HG02884 (cell line): Measurements from ENCODE around the gene NXPH1.

ENCODE experiments used
- ATAC-seq: cut with Tn5 transposase; IDR thresholded peaks from one replicate; pipeline ENCODE4 v1.9.1; 2021; ENCODE audit warnings: mild to moderate bottlenecking, moderate library complexity; ENCODE audit not compliant: unreplicated experiment

The NXPH1 gene

GRCh38 chr7:8491544-8492489, 58.4 kb downstream of the NXPH1 start:
- ATAC-seq: no peak

GRCh38 chr7:8499128-8499527, 65.7 kb downstream of the NXPH1 start:
- no peak for ATAC-seq

GRCh38 chr7:8500286-8500685, 66.9 kb downstream of the NXPH1 start:
- ATAC-seq: no peak

- no peak for ATAC-seq
These were observed 74.2 kb downstream of the NXPH1 start for GRCh38 chr7:8507566-8507965.

GRCh38 chr7:8509621-8510020, 76.2 kb downstream of the NXPH1 start:
- no peak for ATAC-seq

- no peak for ATAC-seq
These were observed 78.4 kb downstream of the NXPH1 start for GRCh38 chr7:8511855-8512254.

GRCh38 chr7:8514781-8515519, 81.5 kb downstream of the NXPH1 start:
- no peak for ATAC-seq

GRCh38 chr7:8515640-8516185, 82.3 kb downstream of the NXPH1 start:
- no peak for ATAC-seq

GRCh38 chr7:8516976-8517375, 83.6 kb downstream of the NXPH1 start:
- no peak for ATAC-seq

- no peak for ATAC-seq
These were observed 94.9 kb downstream of the NXPH1 start for GRCh38 chr7:8528311-8528710.

- no peak for ATAC-seq
These were observed 98.6 kb downstream of the NXPH1 start for GRCh38 chr7:8531991-8532515.

GRCh38 chr7:8536431-8536830, 103.0 kb downstream of the NXPH1 start:
- ATAC-seq: peak; percentile 96

GRCh38 chr7:8549046-8549445, 115.6 kb downstream of the NXPH1 start:
- ATAC-seq: no peak

- no peak for ATAC-seq
These were observed 127.1 kb downstream of the NXPH1 start for GRCh38 chr7:8560501-8560900.

GRCh38 chr7:8561449-8561848, 128.0 kb downstream of the NXPH1 start:
- ATAC-seq: no peak

- ATAC-seq: no peak
These were observed 130.9 kb downstream of the NXPH1 start for GRCh38 chr7:8564281-8564680.

- ATAC-seq: no peak
These were observed 132.6 kb downstream of the NXPH1 start for GRCh38 chr7:8566016-8566415.

- no peak for ATAC-seq
These were observed 134.2 kb downstream of the NXPH1 start for GRCh38 chr7:8567626-8568025.

- no peak for ATAC-seq
These were observed 146.3 kb downstream of the NXPH1 start for GRCh38 chr7:8579661-8580194.

GRCh38 chr7:8581842-8582241, 148.4 kb downstream of the NXPH1 start:
- ATAC-seq: no peak

- ATAC-seq: no peak
These were observed 149.3 kb downstream of the NXPH1 start for GRCh38 chr7:8582728-8583127.
